GF-D8 (cell line): Measurements from ENCODE around the gene KCNH3.
"Not testable (repeated sequence)": the region's sequence is repeated elsewhere in the genome, so short reads cannot be mapped to it uniquely, and the experiment has no call there.

Source experiments
- DNase-seq: peaks from one replicate; lab custom pipeline; 2025; lab: John Stamatoyannopoulos, UW

Gene KCNH3

GRCh38 chr12:49538510-49539403 is at the start of gene KCNH3:
KCNH3 (plus strand) TSS chr12:49539030; CDS start chr12:49539417, 387 bp downstream.
- DNase-seq: no peak

GRCh38 chr12:49489154-49489553 is 49.7 kb upstream of the KCNH3 start:
- DNase-seq: no peak

GRCh38 chr12:49489720-49490119 is 49.1 kb upstream of the KCNH3 start:
- no peak for DNase-seq

GRCh38 chr12:49491823-49492222 is 47.0 kb upstream of the KCNH3 start:
- DNase-seq: no peak

GRCh38 chr12:49493900-49494299 is 44.9 kb upstream of the KCNH3 start:
- no peak for DNase-seq

- DNase-seq: no peak
These were observed 42.1 kb upstream of the KCNH3 start for GRCh38 chr12:49496417-49497360.

GRCh38 chr12:49501895-49502294 is 36.9 kb upstream of the KCNH3 start:
- no peak for DNase-seq

GRCh38 chr12:49502590-49502989 is 36.2 kb upstream of the KCNH3 start:
- no peak for DNase-seq

GRCh38 chr12:49503674-49504180 is 35.1 kb upstream of the KCNH3 start:
- DNase-seq: no peak

- no peak for DNase-seq
These were observed 33.2 kb upstream of the KCNH3 start for GRCh38 chr12:49505672-49506071.

GRCh38 chr12:49507139-49507538 is 31.7 kb upstream of the KCNH3 start:
- DNase-seq: no peak

- not testable (repeated sequence) for DNase-seq
These were observed 29.1 kb upstream of the KCNH3 start for GRCh38 chr12:49509681-49510080.

- no peak for DNase-seq
These were observed 27.4 kb upstream of the KCNH3 start for GRCh38 chr12:49511410-49511809.

- no peak for DNase-seq
These were observed 26.3 kb upstream of the KCNH3 start for GRCh38 chr12:49512546-49512945.

- DNase-seq: no peak
These were observed 23.6 kb upstream of the KCNH3 start for GRCh38 chr12:49515266-49515665.

GRCh38 chr12:49518914-49519573 is 19.8 kb upstream of the KCNH3 start:
- no peak for DNase-seq

GRCh38 chr12:49519574-49519936 is 19.3 kb upstream of the KCNH3 start:
- no peak for DNase-seq

GRCh38 chr12:49521389-49521788 is 17.4 kb upstream of the KCNH3 start:
- no peak for DNase-seq

- no peak for DNase-seq
These were observed 14.0 kb upstream of the KCNH3 start for GRCh38 chr12:49524660-49525324.

- DNase-seq: no peak
These were observed 12.9 kb upstream of the KCNH3 start for GRCh38 chr12:49525942-49526341.

- no peak for DNase-seq
These were observed 11.3 kb upstream of the KCNH3 start for GRCh38 chr12:49527361-49528130.
